IPS-18c (cell line): ENCODE measurements around the gene KCNK1.

Experiments
- H3K4me3 ChIP-seq: 2 replicates; pipeline ENCODE4 v1.7.0; 2013; ENCODE audit warnings: low read depth, mild to moderate bottlenecking, low read length, moderate library complexity; ENCODE audit not compliant: insufficient read depth
- H3K9me3 ChIP-seq: one replicate; pipeline ENCODE4 v1.6.1; 2013; ENCODE audit warnings: mild to moderate bottlenecking, low read length, moderate library complexity; ENCODE audit not compliant: control insufficient read depth, insufficient read depth

KCNK1 gene

GRCh38 chr1:233707153-233707879 lies 93.4 kb downstream of the KCNK1 start:
- Histone ChIP-seq H3K4me3 (no peak overlapping the region), H3K9me3 (no peaks in the 10 kb centered on the region)

GRCh38 chr1:233707880-233708815 lies 94.2 kb downstream of the KCNK1 start:
- H3K4me3 ChIP-seq = no peak overlapping the region
- no peaks in the 10 kb centered on the region for H3K9me3 ChIP-seq

GRCh38 chr1:233710031-233710430 lies 96.1 kb downstream of the KCNK1 start:
- H3K4me3 ChIP-seq = no peak overlapping the region
- no peaks in the 10 kb centered on the region for H3K9me3 ChIP-seq

GRCh38 chr1:233710507-233710906 lies 96.6 kb downstream of the KCNK1 start:
- no peak overlapping the region for H3K4me3 ChIP-seq

GRCh38 chr1:233714631-233715217 lies 100.8 kb downstream of the KCNK1 start:
- Histone ChIP-seq H3K4me3 (no peak overlapping the region), H3K9me3 (no peaks in the 10 kb centered on the region)

More at GRCh38 chr1:233710507-233710906, 96.6 kb downstream of the KCNK1 start:
- no peaks in the 10 kb centered on the region for H3K9me3 ChIP-seq

- no peaks in the 10 kb centered on the region for H3K9me3 ChIP-seq
- H3K4me3 ChIP-seq = no peak overlapping the region
These were observed 104.2 kb downstream of the KCNK1 start for GRCh38 chr1:233718057-233718456.

- Histone ChIP-seq H3K4me3 (no peak overlapping the region), H3K9me3 (no peaks in the 10 kb centered on the region)
These were observed 105.9 kb downstream of the KCNK1 start for GRCh38 chr1:233719655-233720341.

- no peaks in the 10 kb centered on the region for H3K9me3 ChIP-seq
- no peak overlapping the region for H3K4me3 ChIP-seq
These were observed 107.2 kb downstream of the KCNK1 start for GRCh38 chr1:233721004-233721595.
